NCI-H146 treated with DMSO at 0.1 percent for 48 hours (cell line): ENCODE measurements around the gene GJB4.
"Not testable (repeated sequence)": the region's sequence is repeated elsewhere in the genome, so short reads cannot be mapped to it uniquely, and the experiment has no call there.

Experiments
- DNase-seq: peaks from one replicate; lab custom pipeline; 2025; ENCODE audit not compliant: unreplicated experiment; lab: John Stamatoyannopoulos, UW

The GJB4 gene

DNA sequence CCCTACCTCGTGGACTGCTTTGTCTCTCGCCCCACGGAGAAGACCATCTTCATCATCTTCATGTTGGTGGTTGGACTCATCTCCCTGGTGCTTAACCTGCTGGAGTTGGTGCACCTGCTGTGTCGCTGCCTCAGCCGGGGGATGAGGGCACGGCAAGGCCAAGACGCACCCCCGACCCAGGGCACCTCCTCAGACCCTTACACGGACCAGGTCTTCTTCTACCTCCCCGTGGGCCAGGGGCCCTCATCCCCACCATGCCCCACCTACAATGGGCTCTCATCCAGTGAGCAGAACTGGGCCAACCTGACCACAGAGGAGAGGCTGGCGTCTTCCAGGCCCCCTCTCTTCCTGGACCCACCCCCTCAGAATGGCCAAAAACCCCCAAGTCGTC, 35.2 kb downstream of the GJB4 start:
- DNase-seq, result no peak

DNA sequence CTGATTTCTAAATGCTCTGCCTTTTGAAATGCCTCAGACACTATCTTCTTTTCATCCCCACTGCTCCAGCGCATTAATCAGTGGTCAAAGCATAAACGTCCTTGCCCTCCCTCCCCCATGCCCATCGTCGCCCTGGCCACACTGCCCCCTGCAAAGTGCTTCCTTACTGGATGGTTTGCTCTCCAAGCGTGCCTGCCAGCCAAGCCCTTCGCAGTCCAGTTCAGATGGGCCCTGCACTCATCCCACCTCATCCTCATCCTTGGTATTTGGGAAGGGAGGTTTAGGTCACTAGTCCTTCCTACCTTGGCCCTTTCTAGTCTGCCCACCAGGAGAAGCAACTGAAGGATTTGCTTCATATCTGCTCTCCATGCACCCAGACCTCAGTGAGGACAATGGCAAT, 36.4 kb downstream of the GJB4 start:
- DNase-seq, result no peak

DNA sequence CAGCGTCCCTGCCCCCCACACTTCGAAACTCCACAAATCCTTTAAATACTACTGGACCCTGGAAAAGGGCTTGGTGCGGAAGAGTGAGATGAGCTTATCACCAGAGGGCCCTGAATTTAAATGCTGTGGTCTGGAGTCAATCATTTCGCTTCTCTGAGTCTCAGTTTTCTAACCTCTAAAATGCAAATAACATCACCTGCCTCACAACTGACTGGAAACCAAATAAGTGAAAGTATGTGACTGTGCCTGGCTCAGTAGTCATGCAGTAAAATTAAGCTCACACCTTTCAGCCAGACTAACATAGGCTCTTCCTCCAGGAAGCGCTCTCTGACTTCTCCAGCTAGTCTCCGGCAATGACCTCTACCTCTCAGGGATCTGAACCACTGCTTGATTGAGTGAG, 37.5 kb downstream of the GJB4 start:
- no peak for DNase-seq

DNA sequence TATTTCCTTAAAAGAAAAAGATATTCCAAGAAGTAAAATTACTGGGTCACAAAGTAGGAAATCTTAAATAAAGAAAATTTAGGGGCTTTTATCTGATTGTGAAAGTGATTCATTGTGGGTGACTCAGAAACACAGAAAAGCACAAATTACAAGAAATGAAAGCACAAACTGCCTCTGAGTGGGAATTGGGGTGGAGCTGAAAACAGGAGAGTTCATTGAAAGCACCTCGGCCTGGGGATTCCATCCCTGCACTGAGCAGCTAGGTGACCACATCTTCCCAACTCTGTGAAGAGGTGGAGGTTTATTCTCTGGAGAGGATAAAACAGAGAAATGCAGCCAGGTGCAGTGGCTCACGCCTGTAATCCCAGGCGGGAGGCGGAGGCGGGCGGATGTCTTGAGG, 40.7 kb downstream of the GJB4 start:
- no peak for DNase-seq

DNA sequence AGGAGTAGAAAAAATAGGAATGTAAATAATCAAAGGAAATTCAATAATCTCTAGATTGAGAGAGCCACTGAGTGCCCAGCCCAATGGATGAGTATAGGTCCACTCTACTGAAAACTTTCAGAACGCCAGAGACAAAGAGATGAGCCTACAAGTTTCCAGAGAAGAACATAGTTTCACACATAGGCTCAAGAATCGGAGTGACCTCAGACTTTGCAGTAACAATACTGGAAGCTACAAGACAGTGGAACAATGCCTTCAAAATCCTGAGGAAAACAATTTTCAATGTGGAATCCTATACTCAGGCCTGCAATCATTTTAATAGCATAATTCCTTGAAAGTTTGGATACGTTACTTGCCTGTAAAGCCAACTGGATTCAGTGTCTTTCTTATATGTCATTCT, 44.2 kb downstream of the GJB4 start:
- no peak for DNase-seq

DNA sequence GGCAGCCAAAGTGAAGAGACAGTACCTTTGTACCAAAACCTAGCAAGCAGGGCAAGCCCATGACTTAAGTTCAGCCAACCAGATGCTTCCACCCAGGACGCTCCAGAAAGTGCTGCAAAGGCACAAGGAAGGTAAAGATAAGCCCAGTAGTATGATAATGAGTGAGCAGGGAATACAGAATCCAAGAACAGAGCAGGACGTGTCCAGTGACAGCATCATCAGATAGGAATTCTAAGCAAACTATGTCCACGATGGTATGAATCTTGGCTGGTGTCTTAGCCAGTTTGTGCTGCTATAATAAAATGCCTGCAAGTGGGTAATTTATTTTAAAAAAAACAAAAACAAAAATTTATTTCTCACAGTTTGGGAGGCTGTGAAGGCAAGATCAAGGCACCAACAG, 46.9 kb downstream of the GJB4 start:
- DNase-seq, result no peak

DNA sequence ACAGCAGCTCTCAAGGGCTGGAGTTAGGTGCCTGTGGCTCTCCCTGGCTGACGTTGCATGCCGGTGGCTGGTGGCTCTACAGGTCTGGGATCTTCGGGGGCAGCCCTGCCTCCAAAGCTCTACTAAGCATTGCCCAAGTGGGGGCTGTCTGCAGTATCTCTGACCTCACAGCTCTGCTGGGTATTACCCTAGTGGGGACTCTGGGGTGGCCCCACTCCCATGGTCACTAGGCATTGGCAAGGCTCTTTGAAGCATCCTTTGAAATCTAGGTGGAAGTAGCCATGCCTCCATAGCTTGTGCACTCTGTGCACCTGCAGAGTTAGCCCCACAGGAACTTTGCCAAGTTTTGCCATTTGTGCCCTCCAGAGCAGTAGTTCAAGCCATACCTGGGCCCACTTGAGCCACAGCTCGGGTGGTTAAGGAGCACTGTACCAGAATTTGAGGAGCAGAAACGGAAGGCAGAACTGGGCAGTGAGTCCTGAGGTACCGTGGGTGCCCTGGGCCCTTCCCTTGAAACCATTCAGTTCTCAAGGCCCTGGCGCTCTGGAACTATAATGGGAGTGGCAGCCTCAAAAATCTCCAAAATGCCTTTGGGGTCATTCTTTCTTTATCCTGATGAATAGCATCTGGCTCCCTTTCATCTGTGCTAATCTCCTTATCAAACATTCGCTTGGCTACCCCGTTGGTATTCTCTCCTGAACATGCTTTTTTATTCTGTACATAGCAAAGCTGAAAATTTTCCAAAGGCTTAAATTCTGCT, 48.7 kb downstream of the GJB4 start:
- DNase-seq, result no peak

DNA sequence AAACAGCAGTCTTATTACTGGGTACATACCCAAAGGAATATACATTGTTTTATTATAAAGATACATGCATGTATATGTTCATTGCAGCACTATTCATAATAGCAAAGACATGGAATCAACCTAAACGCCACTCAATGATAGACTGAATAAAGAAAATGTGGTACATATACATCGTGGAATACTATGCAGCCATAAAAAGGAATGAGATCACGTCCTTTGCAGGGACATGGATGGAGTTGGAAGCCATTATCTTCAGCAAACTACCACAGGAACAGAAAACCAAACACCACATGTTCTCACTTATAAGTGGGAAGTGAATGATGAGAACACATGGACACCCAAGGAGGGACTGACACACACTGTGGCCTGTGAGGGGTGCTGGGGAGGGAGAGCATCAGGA, 51.2 kb downstream of the GJB4 start:
- DNase-seq, result not testable (repeated sequence)
